GM13976 (cell line): Measurements from ENCODE around the gene SCT.

Experiments
- DNase-seq: peaks from one replicate; pipeline ENCODE4 v3.0.0; 2012; ENCODE audit warnings: low spot score
- CTCF ChIP-seq: IDR thresholded peaks from 2 replicates; pipeline ENCODE4 v1.5.1; 2012; ENCODE audit warnings: borderline replicate concordance, mild to moderate bottlenecking; ENCODE audit not compliant: insufficient read depth; ENCODE audit errors: extremely low read depth, missing control alignments, control extremely low read depth
- in situ Hi-C: fragments of 300-500 bp; cut with MboI; formaldehyde crosslinking; loops from one replicate; pipeline ENCODE4 v1.12.0; 2022; ENCODE audit warnings: low sequenced_read_pairs, mixed read lengths, inconsistent platforms; ENCODE audit not compliant: unreplicated experiment

The SCT gene

DNA sequence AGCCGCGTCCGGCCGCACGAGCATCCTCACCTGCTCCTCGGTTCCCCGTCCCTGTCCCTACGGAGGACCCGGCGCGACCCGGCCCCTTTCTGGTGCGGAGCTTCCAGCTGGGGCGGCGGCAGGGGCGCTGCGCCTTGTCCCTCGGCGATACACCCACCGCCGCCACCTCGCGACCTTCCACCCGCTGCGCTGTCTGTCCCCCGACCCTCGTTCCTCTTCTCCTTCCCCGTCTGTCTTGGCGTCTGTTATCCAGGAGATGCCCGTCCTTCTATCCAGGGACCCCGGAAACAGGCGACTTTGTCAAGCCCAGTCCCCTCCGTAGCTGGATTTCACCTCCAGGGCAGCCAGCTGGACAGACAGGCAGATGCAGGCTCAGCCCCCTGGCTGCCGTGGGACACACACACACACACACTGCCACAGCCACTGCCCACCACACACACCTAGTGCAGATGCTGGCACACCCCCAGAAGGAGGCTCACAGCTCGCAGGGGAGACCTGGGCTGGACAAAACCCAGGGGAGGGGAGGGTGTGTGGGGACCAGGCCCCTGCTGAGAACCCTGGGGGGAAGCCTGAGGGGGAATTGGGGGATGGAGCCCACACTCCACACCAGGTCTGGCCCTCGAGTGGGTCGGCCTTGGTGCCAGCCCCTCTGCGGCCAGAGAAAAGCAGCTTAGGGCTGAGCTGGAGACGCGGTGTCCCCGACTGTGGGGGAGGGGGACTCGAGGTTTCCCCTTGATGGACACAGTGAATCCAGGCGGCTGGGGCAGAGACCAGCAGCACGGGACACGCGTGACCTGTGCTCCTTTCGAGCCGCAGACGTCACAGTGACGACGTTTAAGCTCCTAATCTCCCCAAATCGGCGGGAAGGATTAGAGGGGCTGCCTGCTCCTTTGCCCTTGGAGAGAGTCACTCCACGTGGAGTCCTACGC lies 10.9 kb upstream of the SCT start:
- TF ChIP-seq CTCF: no peak
- in situ Hi-C loops: no loop called here
- DNase-seq: no peak

DNA sequence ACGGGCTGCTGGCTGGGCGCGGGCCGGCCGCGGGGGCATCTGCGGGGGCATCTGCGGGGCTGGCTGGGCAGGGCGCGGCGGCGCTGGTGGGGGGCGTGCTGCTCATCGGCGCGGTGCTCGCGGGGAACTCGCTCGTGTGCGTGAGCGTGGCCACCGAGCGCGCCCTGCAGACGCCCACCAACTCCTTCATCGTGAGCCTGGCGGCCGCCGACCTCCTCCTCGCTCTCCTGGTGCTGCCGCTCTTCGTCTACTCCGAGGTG lies 10.3 kb upstream of the SCT start:
- TF ChIP-seq CTCF: no peak
- DNase-seq: no peak
- in situ Hi-C loops: no loop called here

GRCh38 chr11:636511-637332 lies 9.7 kb upstream of the SCT start, which contains the start of gene DRD4:
Gene DRD4 (plus strand): TSS chr11:637269. CDS start chr11:637305, 36 bp downstream.
- DNase-seq: no peak
- in situ Hi-C loops: no loop called here
- TF ChIP-seq CTCF: no peak

DNA sequence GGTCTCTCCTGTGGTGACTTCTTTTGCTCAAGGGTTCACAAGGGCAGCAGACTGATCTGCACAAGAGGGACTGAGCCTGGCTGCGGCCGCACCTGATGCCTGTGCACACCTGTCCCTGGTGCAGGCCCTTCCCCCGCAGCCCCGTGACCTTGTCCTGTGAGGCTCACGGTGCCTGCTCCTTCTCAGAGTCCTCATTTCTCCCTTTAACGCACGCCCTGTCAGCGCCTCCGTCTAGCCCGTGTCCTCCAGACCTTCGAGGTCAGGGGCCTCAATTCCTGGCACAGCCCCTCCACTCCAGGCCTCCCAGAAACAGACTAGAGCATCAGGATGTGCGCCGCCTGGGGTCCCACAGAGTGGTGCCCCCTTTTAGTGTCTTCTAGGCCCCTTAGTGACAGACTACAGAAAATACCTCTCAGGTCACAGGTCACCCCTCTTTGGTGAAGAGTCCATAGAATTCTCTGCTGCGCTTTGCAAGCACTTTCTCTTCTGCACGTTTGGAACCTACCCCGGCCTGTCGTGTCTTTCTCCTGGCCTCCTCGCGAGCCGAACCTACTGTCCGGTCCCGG lies 9.0 kb upstream of the SCT start:
- TF ChIP-seq CTCF: no peak
- in situ Hi-C loops: no loop called here
- DNase-seq: no peak

- no peak for TF ChIP-seq CTCF
- in situ Hi-C loops: no loop called here
- DNase-seq: no peak
Observed at GRCh38 chr11:630871-631270, 3.9 kb upstream of the SCT start.

- no peak for DNase-seq
- TF ChIP-seq CTCF: peak; percentile 19
- in situ Hi-C loops: no loop called here
Observed at GRCh38 chr11:629237-629583, 2.2 kb upstream of the SCT start.
